IPS-20b (cell line): ENCODE results near the gene SCAND1.
"Not testable (repeated sequence)": the region's sequence is repeated elsewhere in the genome, so short reads cannot be mapped to it uniquely, and the experiment has no call there.

ENCODE experiments used
- H3K27ac ChIP-seq: one replicate; pipeline ENCODE4 v1.5.1; 2013; ENCODE audit warnings: low read length
- H3K27me3 ChIP-seq: 2 replicates; pipeline ENCODE4 v1.6.1; 2013; ENCODE audit warnings: mild to moderate bottlenecking, low read length, inconsistent platforms; ENCODE audit not compliant: insufficient read depth
- H3K36me3 ChIP-seq: 2 replicates; pipeline ENCODE4 v1.6.1; 2013; ENCODE audit warnings: low read depth, mild to moderate bottlenecking, inconsistent platforms, low read length, moderate library complexity; ENCODE audit not compliant: insufficient read depth
- H3K4me1 ChIP-seq: 2 replicates; pipeline ENCODE4 v1.6.1; 2013; ENCODE audit warnings: mild to moderate bottlenecking, control low read depth, inconsistent platforms, low read length, moderate library complexity; ENCODE audit not compliant: insufficient read depth
- H3K4me3 ChIP-seq: 2 replicates; pipeline ENCODE4 v1.5.1; 2013; ENCODE audit warnings: mild to moderate bottlenecking, low read length, inconsistent platforms
- H3K9ac ChIP-seq: 2 replicates; pipeline ENCODE4 v1.6.1; 2013; ENCODE audit warnings: low read depth, mild to moderate bottlenecking, inconsistent platforms, low read length, moderate library complexity
- H3K9me3 ChIP-seq: 2 replicates; pipeline ENCODE4 v1.6.1; 2013; ENCODE audit warnings: mild to moderate bottlenecking, low read depth, low read length, inconsistent platforms; ENCODE audit not compliant: insufficient read depth

SCAND1 gene

GRCh38 chr20:35954200-35954906 lies at the start of gene SCAND1:
Gene SCAND1 (minus strand): TSS chr20:35954502. CDS start chr20:35954284, 218 bp downstream.
- H3K36me3 ChIP-seq = no peaks in the 10 kb centered on the region
- H3K9ac ChIP-seq = peak within 1 kb of the TSS; percentile 98
- peak within 1 kb of the TSS; percentile 96 for H3K27ac ChIP-seq
- H3K27me3 ChIP-seq = no peaks in the 10 kb centered on the region
- H3K9me3 ChIP-seq = no peaks in the 10 kb centered on the region
- H3K4me3 ChIP-seq = peak within 1 kb of the TSS; percentile 87
- peaks cover 8% of the 10 kb centered on the region; the same call in 1 of the 2 replicates for H3K4me1 ChIP-seq

- no peaks in the 10 kb centered on the region for H3K36me3 ChIP-seq
- no peaks in the 10 kb centered on the region for H3K4me1 ChIP-seq
- no peak overlapping the region for H3K4me3 ChIP-seq
- no peak overlapping the region for H3K9ac ChIP-seq
- peaks cover 11% of the 10 kb centered on the region; the same call in 1 of the 2 replicates for H3K9me3 ChIP-seq
- no peaks in the 10 kb centered on the region for H3K27me3 ChIP-seq
- no peak overlapping the region for H3K27ac ChIP-seq
Measured at GRCh38 chr20:36004045-36004444, 49.7 kb upstream of the SCAND1 start.

- H3K4me3 ChIP-seq = no peak overlapping the region
- H3K9ac ChIP-seq = no peak overlapping the region
- H3K9me3 ChIP-seq = peaks cover 11% of the 10 kb centered on the region; the same call in 1 of the 2 replicates
- H3K27me3 ChIP-seq = no peaks in the 10 kb centered on the region
- H3K4me1 ChIP-seq = no peaks in the 10 kb centered on the region
- no peaks in the 10 kb centered on the region for H3K36me3 ChIP-seq
- no peak overlapping the region for H3K27ac ChIP-seq
Measured at GRCh38 chr20:36002855-36003254, 48.6 kb upstream of the SCAND1 start.

GRCh38 chr20:36001331-36001730 lies 47.0 kb upstream of the SCAND1 start:
- H3K4me1 ChIP-seq, H3K36me3 ChIP-seq, H3K9ac ChIP-seq, H3K27me3 ChIP-seq, H3K4me3 ChIP-seq, H3K27ac ChIP-seq: not testable (repeated sequence)
- peaks cover 11% of the 10 kb centered on the region; the same call in 1 of the 2 replicates for H3K9me3 ChIP-seq

- H3K4me3 ChIP-seq, H3K4me1 ChIP-seq, H3K36me3 ChIP-seq, H3K9ac ChIP-seq, H3K27me3 ChIP-seq, H3K9me3 ChIP-seq, H3K27ac ChIP-seq: not testable (repeated sequence)
Measured at GRCh38 chr20:35996492-35996891, 42.2 kb upstream of the SCAND1 start.

GRCh38 chr20:35994994-35995453 lies 40.7 kb upstream of the SCAND1 start:
- H3K9me3 ChIP-seq = no peaks in the 10 kb centered on the region
- no peak overlapping the region for H3K4me3 ChIP-seq
- 0 out of 2 replicates have a peak, but pooled peaks cover 4% of the 10 kb centered on the region for H3K4me1 ChIP-seq
- no peaks in the 10 kb centered on the region for H3K27me3 ChIP-seq
- H3K36me3 ChIP-seq = no peaks in the 10 kb centered on the region
- H3K27ac ChIP-seq = no peak overlapping the region
- H3K9ac ChIP-seq = no peak overlapping the region

- Histone ChIP-seq H3K9me3 (no peaks in the 10 kb centered on the region), H3K36me3 (no peaks in the 10 kb centered on the region), H3K4me1 (0 out of 2 replicates have a peak, but pooled peaks cover 4% of the 10 kb centered on the region), H3K27me3 (no peaks in the 10 kb centered on the region), H3K9ac (no peak overlapping the region; the same call in 1 of the 2 replicates), H3K27ac (no peak overlapping the region), H3K4me3 (no peak overlapping the region)
Measured at GRCh38 chr20:35992713-35993335, 38.5 kb upstream of the SCAND1 start.

- H3K9me3 ChIP-seq = no peaks in the 10 kb centered on the region
- H3K27me3 ChIP-seq = no peaks in the 10 kb centered on the region
- no peak overlapping the region for H3K4me3 ChIP-seq
- no peak overlapping the region for H3K27ac ChIP-seq
- no peaks in the 10 kb centered on the region for H3K36me3 ChIP-seq
- H3K4me1 ChIP-seq = 0 out of 2 replicates have a peak, but pooled peaks cover 4% of the 10 kb centered on the region
- H3K9ac ChIP-seq = no peak overlapping the region
Measured at GRCh38 chr20:35991142-35991771, 37.0 kb upstream of the SCAND1 start.

GRCh38 chr20:35988910-35989463 lies 34.7 kb upstream of the SCAND1 start:
- no peaks in the 10 kb centered on the region for H3K9me3 ChIP-seq
- no peak overlapping the region for H3K9ac ChIP-seq
- no peaks in the 10 kb centered on the region for H3K36me3 ChIP-seq
- 0 out of 2 replicates have a peak, but pooled peaks cover 4% of the 10 kb centered on the region for H3K4me1 ChIP-seq
- no peaks in the 10 kb centered on the region for H3K27me3 ChIP-seq
- no peak overlapping the region for H3K4me3 ChIP-seq
- H3K27ac ChIP-seq = no peak overlapping the region

GRCh38 chr20:35985806-35986205 lies 31.5 kb upstream of the SCAND1 start:
- Histone ChIP-seq H3K27ac (no peak overlapping the region), H3K4me1 (no peaks in the 10 kb centered on the region), H3K9me3 (no peaks in the 10 kb centered on the region), H3K36me3 (no peaks in the 10 kb centered on the region), H3K27me3 (no peaks in the 10 kb centered on the region; the same call in 1 of the 2 replicates), H3K9ac (no peak overlapping the region), H3K4me3 (no peak overlapping the region)

GRCh38 chr20:35984382-35984781 lies 30.1 kb upstream of the SCAND1 start:
- H3K36me3 ChIP-seq = no peaks in the 10 kb centered on the region
- H3K27ac ChIP-seq = no peak overlapping the region
- H3K9ac ChIP-seq = no peak overlapping the region
- H3K4me1 ChIP-seq = no peaks in the 10 kb centered on the region
- H3K9me3 ChIP-seq = no peaks in the 10 kb centered on the region
- no peak overlapping the region for H3K4me3 ChIP-seq
- H3K27me3 ChIP-seq = no peaks in the 10 kb centered on the region; the same call in 1 of the 2 replicates
